Measurements from ENCODE around the gene ADGRG2. TPM values are rescaled to one million over a fixed set of nuclear protein-coding genes. Genes with fewer than 3 reads are reported as not detected.
A peak's percentile ranks its signal among the peaks of the same experiment; 100 is the strongest.
"Not testable (repeated sequence)": the region's sequence is repeated elsewhere in the genome, so short reads cannot be mapped to it uniquely, and the experiment has no call there.

ADGRG2 gene
- total RNA-seq, 1 experiment from 2014 or later: 34.1 TPM

- in situ Hi-C loops (cut with HindIII; ENCODE audit: low pct_unique_long_range_greater_than_20kb, low sequenced_read_pairs): no loop called here
- no peak for DNase-seq (ENCODE audit: low read depth)
These were observed 93.7 kb downstream of the ADGRG2 start for GRCh38 chrX:19028560-19028959.

GRCh38 chrX:19024366-19024765 lies 97.9 kb downstream of the ADGRG2 start:
- DNase-seq (ENCODE audit: low read depth): no peak

GRCh38 chrX:19019996-19020395 lies 102.3 kb downstream of the ADGRG2 start:
- in situ Hi-C loops (cut with HindIII; ENCODE audit: low pct_unique_long_range_greater_than_20kb, low sequenced_read_pairs): no loop called here
- no peak for DNase-seq (ENCODE audit: low read depth)

More at GRCh38 chrX:19024366-19024765, 97.9 kb downstream of the ADGRG2 start:
- in situ Hi-C loops (cut with HindIII; ENCODE audit: low pct_unique_long_range_greater_than_20kb, low sequenced_read_pairs): no loop called here

- no peak for DNase-seq (ENCODE audit: low read depth)
- in situ Hi-C loops (cut with HindIII; ENCODE audit: low pct_unique_long_range_greater_than_20kb, low sequenced_read_pairs): no loop called here
These were observed 105.0 kb downstream of the ADGRG2 start for GRCh38 chrX:19017271-19017670.

- in situ Hi-C loops (cut with HindIII; ENCODE audit: low pct_unique_long_range_greater_than_20kb, low sequenced_read_pairs); DNase-seq (ENCODE audit: low read depth): not testable (repeated sequence)
These were observed 105.7 kb downstream of the ADGRG2 start for GRCh38 chrX:19016614-19017013.

GRCh38 chrX:19007868-19008267 lies 114.4 kb downstream of the ADGRG2 start:
- in situ Hi-C loops (cut with HindIII; ENCODE audit: low pct_unique_long_range_greater_than_20kb, low sequenced_read_pairs): no loop called here
- DNase-seq (ENCODE audit: low read depth): no peak

GRCh38 chrX:19007011-19007410 lies 115.3 kb downstream of the ADGRG2 start:
- in situ Hi-C loops (cut with HindIII; ENCODE audit: low pct_unique_long_range_greater_than_20kb, low sequenced_read_pairs): no loop called here
- DNase-seq (ENCODE audit: low read depth): no peak

GRCh38 chrX:19005909-19006308 lies 116.4 kb downstream of the ADGRG2 start:
- in situ Hi-C loops (cut with HindIII; ENCODE audit: low pct_unique_long_range_greater_than_20kb, low sequenced_read_pairs): no loop called here
- DNase-seq (ENCODE audit: low read depth): no peak

GRCh38 chrX:19003756-19004155 lies 118.5 kb downstream of the ADGRG2 start:
- in situ Hi-C loops (cut with HindIII; ENCODE audit: low pct_unique_long_range_greater_than_20kb, low sequenced_read_pairs): no loop called here
- no peak for DNase-seq (ENCODE audit: low read depth)

GRCh38 chrX:18998653-18999052 lies 123.6 kb downstream of the ADGRG2 start:
- in situ Hi-C loops (cut with HindIII; ENCODE audit: low pct_unique_long_range_greater_than_20kb, low sequenced_read_pairs): no loop called here
- no peak for DNase-seq (ENCODE audit: low read depth)

- in situ Hi-C loops (cut with HindIII; ENCODE audit: low pct_unique_long_range_greater_than_20kb, low sequenced_read_pairs): no loop called here
- peak; percentile 58 for DNase-seq (ENCODE audit: low read depth)
These were observed 124.4 kb downstream of the ADGRG2 start for GRCh38 chrX:18997916-18998315.

GRCh38 chrX:18996536-18996935 lies 125.7 kb downstream of the ADGRG2 start:
- no peak for DNase-seq (ENCODE audit: low read depth)
- in situ Hi-C loops (cut with HindIII; ENCODE audit: low pct_unique_long_range_greater_than_20kb, low sequenced_read_pairs): no loop called here

GRCh38 chrX:18995221-18995620 lies 127.0 kb downstream of the ADGRG2 start:
- no peak for DNase-seq (ENCODE audit: low read depth)
- in situ Hi-C loops (cut with HindIII; ENCODE audit: low pct_unique_long_range_greater_than_20kb, low sequenced_read_pairs): no loop called here

GRCh38 chrX:18994713-18995112 lies 127.6 kb downstream of the ADGRG2 start:
- in situ Hi-C loops (cut with HindIII; ENCODE audit: low pct_unique_long_range_greater_than_20kb, low sequenced_read_pairs): no loop called here
- DNase-seq (ENCODE audit: low read depth): no peak

GRCh38 chrX:18992829-18993228 lies 129.4 kb downstream of the ADGRG2 start:
- DNase-seq (ENCODE audit: low read depth): no peak
- in situ Hi-C loops (cut with HindIII; ENCODE audit: low pct_unique_long_range_greater_than_20kb, low sequenced_read_pairs): no loop called here

- in situ Hi-C loops (cut with HindIII; ENCODE audit: low pct_unique_long_range_greater_than_20kb, low sequenced_read_pairs): no loop called here
These were observed 137.2 kb downstream of the ADGRG2 start for GRCh38 chrX:18985186-18985435.

GRCh38 chrX:18984381-18985185 lies 137.7 kb downstream of the ADGRG2 start:
- peak; percentile 86 for DNase-seq (ENCODE audit: low read depth)
- in situ Hi-C loops (cut with HindIII; ENCODE audit: low pct_unique_long_range_greater_than_20kb, low sequenced_read_pairs): no loop called here

More at GRCh38 chrX:18985186-18985435, 137.2 kb downstream of the ADGRG2 start:
- DNase-seq (ENCODE audit: low read depth): no peak

- in situ Hi-C loops (cut with HindIII; ENCODE audit: low pct_unique_long_range_greater_than_20kb, low sequenced_read_pairs): no loop called here
- DNase-seq (ENCODE audit: low read depth): no peak
These were observed 138.4 kb downstream of the ADGRG2 start, which contains the start of gene PHKA2 for GRCh38 chrX:18983666-18984380. Gene PHKA2, minus strand, starts transcription at chrX:18984114. Its CDS starts 182 bp downstream, at chrX:18983932.

- in situ Hi-C loops (cut with HindIII; ENCODE audit: low pct_unique_long_range_greater_than_20kb, low sequenced_read_pairs): no loop called here
- DNase-seq (ENCODE audit: low read depth): no peak
These were observed 141.0 kb downstream of the ADGRG2 start for GRCh38 chrX:18981124-18981807.
